H9 (cell line): ENCODE measurements around the gene MAST4. TPM values are rescaled to one million over a fixed set of nuclear protein-coding genes. Genes with fewer than 3 reads are reported as not detected.

ENCODE experiments used
- DNase-seq: peaks from one replicate; pipeline ENCODE4 v3.0.0-alpha.2; 2017
- H2AFZ ChIP-seq: one replicate; pipeline ENCODE4 v1.6.1; 2013; ENCODE audit warnings: mild to moderate bottlenecking, low read length, control low read depth, moderate library complexity
- H2AK5ac ChIP-seq: 2 replicates; pipeline ENCODE4 v1.6.1; 2013; ENCODE audit warnings: low read length, control low read depth, mixed read lengths; ENCODE audit not compliant: insufficient read length
- H2BK120ac ChIP-seq: one replicate; pipeline ENCODE4 v1.6.1; 2013; ENCODE audit warnings: low read depth, mild to moderate bottlenecking, low read length, control low read depth, inconsistent platforms; ENCODE audit not compliant: poor library complexity, severe bottlenecking
- H2BK12ac ChIP-seq: 2 replicates; pipeline ENCODE4 v1.6.1; 2013; ENCODE audit warnings: low read length, control low read depth, mixed read lengths, low read depth; ENCODE audit not compliant: insufficient read length
- H2BK15ac ChIP-seq: 2 replicates; pipeline ENCODE4 v1.6.1; 2013; ENCODE audit warnings: low read depth, low read length, control low read depth
- H2BK20ac ChIP-seq: one replicate; pipeline ENCODE4 v1.6.1; 2013; ENCODE audit warnings: low read depth, mild to moderate bottlenecking, low read length, control low read depth, inconsistent platforms; ENCODE audit not compliant: poor library complexity, severe bottlenecking
- H2BK5ac ChIP-seq: 2 replicates; pipeline ENCODE4 v1.6.1; 2013; ENCODE audit warnings: low read length, control low read depth, mixed read lengths; ENCODE audit not compliant: insufficient read length
- H3K14ac ChIP-seq: 2 replicates; pipeline ENCODE4 v1.6.1; 2013; ENCODE audit warnings: low read length, control low read depth; ENCODE audit not compliant: insufficient read depth
- H3K18ac ChIP-seq: 2 replicates; pipeline ENCODE4 v1.6.1; 2013; ENCODE audit warnings: low read depth, mild to moderate bottlenecking, mixed read lengths, low read length, control low read depth; ENCODE audit not compliant: insufficient read length
- H3K23ac ChIP-seq: 2 replicates; pipeline ENCODE4 v1.6.1; 2013; ENCODE audit warnings: low read length, control low read depth, mixed read lengths, low read depth; ENCODE audit not compliant: insufficient read length
- H3K23me2 ChIP-seq: 2 replicates; pipeline ENCODE4 v1.6.1; 2013; ENCODE audit warnings: low read depth, mild to moderate bottlenecking, mixed read lengths, low read length, control low read depth; ENCODE audit not compliant: insufficient read length, poor library complexity, severe bottlenecking
- H3K27ac ChIP-seq: 2 replicates; pipeline ENCODE4 v1.5.1; 2013; ENCODE audit warnings: low read length, control low read depth, mixed read lengths, low read depth; ENCODE audit not compliant: insufficient read length
- H3K27me3 ChIP-seq: 2 replicates; pipeline ENCODE4 v1.6.1; 2013; ENCODE audit warnings: low read length, control low read depth, inconsistent platforms; ENCODE audit not compliant: insufficient read depth
- H3K4ac ChIP-seq: 2 replicates; pipeline ENCODE4 v1.6.1; 2013; ENCODE audit warnings: low read depth, mild to moderate bottlenecking, control low read depth, inconsistent platforms, low read length, moderate library complexity
- H3K4me1 ChIP-seq: 2 replicates; pipeline ENCODE4 v1.6.1; 2013; ENCODE audit warnings: low read length, control low read depth, inconsistent platforms; ENCODE audit not compliant: insufficient read depth
- H3K4me2 ChIP-seq: 2 replicates; pipeline ENCODE4 v1.6.1; 2013; ENCODE audit warnings: low read length, control low read depth, mixed read lengths; ENCODE audit not compliant: insufficient read length, insufficient read depth
- H3K56ac ChIP-seq: 2 replicates; pipeline ENCODE4 v1.6.1; 2013; ENCODE audit warnings: low read depth, mild to moderate bottlenecking, mixed read lengths, low read length, control low read depth; ENCODE audit not compliant: insufficient read length
- H3K79me1 ChIP-seq: 2 replicates; pipeline ENCODE4 v1.6.1; 2013; ENCODE audit warnings: low read depth, mild to moderate bottlenecking, moderate library complexity, low read length, control low read depth, inconsistent platforms; ENCODE audit not compliant: insufficient read depth, poor library complexity, severe bottlenecking
- H3K79me2 ChIP-seq: 2 replicates; pipeline ENCODE4 v1.6.1; 2013; ENCODE audit warnings: low read length, control low read depth, inconsistent platforms; ENCODE audit not compliant: insufficient read depth
- H3K9ac ChIP-seq: 2 replicates; pipeline ENCODE4 v1.6.1; 2013; ENCODE audit warnings: low read length, control low read depth, mixed read lengths; ENCODE audit not compliant: insufficient read length; ENCODE audit errors: extremely low read depth
- H3K9me3 ChIP-seq: one replicate; pipeline ENCODE4 v1.6.1; 2013; ENCODE audit warnings: low read depth, low read length, inconsistent platforms; ENCODE audit not compliant: control insufficient read depth
- H3T11ph ChIP-seq: one replicate; pipeline ENCODE4 v1.6.1; 2013; ENCODE audit warnings: mild to moderate bottlenecking, low read length, control low read depth, inconsistent platforms
- H4K20me1 ChIP-seq: one replicate; pipeline ENCODE4 v1.6.1; 2013; ENCODE audit not compliant: control insufficient read depth, insufficient read length, insufficient read depth
- H4K5ac ChIP-seq: 2 replicates; pipeline ENCODE4 v1.6.1; 2013; ENCODE audit warnings: low read depth, mild to moderate bottlenecking, mixed read lengths, low read length, control low read depth; ENCODE audit not compliant: insufficient read length
- H4K8ac ChIP-seq: replicated peaks from 2 replicates; pipeline ENCODE4 v1.6.1; 2013; ENCODE audit warnings: low read length, control low read depth, mixed read lengths, low read depth; ENCODE audit not compliant: insufficient read length
- H4K91ac ChIP-seq: 2 replicates; pipeline ENCODE4 v1.6.1; 2013; ENCODE audit warnings: low read depth, mild to moderate bottlenecking, moderate library complexity, mixed read lengths, low read length, control low read depth; ENCODE audit not compliant: insufficient read length
- H3K27ac Mint-ChIP-seq, 3 experiments: 2 replicates in 2 of 3; 3 replicates in 1 of 3; pipeline ENCODE4 v1.8.0; 2020 to 2021; ENCODE audit warnings: mixed read lengths in 3 of 3, mild to moderate bottlenecking in 1 of 3, moderate library complexity in 1 of 3
- H3K27me3 Mint-ChIP-seq: 2 replicates; pipeline ENCODE4 v1.8.0; 2021; ENCODE audit warnings: low read depth, mild to moderate bottlenecking, moderate library complexity, mixed read lengths
- H3K36me3 Mint-ChIP-seq, 3 experiments: 2 replicates in 2 of 3; 3 replicates in 1 of 3; pipeline ENCODE4 v1.8.0; 2020 to 2021; ENCODE audit warnings: low read depth in 3 of 3, mixed read lengths in 3 of 3; ENCODE audit not compliant: insufficient read depth in 1 of 3
- H3K4me1 Mint-ChIP-seq, 2 experiments: 2 replicates each; pipeline ENCODE4 v1.8.0; 2020; ENCODE audit warnings: mixed read lengths in 2 of 2
- H3K4me3 Mint-ChIP-seq, 2 experiments: 2 replicates in 1 of 2; 3 replicates in 1 of 2; pipeline ENCODE4 v1.8.0; 2020 to 2021; ENCODE audit warnings: mild to moderate bottlenecking in 2 of 2, mixed read lengths in 2 of 2, moderate library complexity in 1 of 2
- H3K9me3 Mint-ChIP-seq, 2 experiments: 2 replicates in 1 of 2; 3 replicates in 1 of 2; pipeline ENCODE4 v1.8.0; 2020; ENCODE audit warnings: mild to moderate bottlenecking in 2 of 2, mixed read lengths in 2 of 2, moderate library complexity in 1 of 2
- WGBS: extraction: QIAGEN DNeasy Blood & Tissue Kit; methylation state at CpG from one replicate; pipeline ENCODE4 v1.1.7; 2013; ENCODE audit warnings: missing lambda C conversion rate, low lambda C conversion rate, mixed read lengths; ENCODE audit not compliant: insufficient read length; ENCODE audit errors: extremely low coverage; 5-methylcytosine and 5-hydroxymethylcytosine counted together
- total RNA-seq: library from RNA; stranded (reverse); gene quantifications from 2 replicates; pipeline ENCODE4 v1.2.1, GENCODE V29; 2021
- TF ChIP-seq, protein P1 (sequence below): fragments of 200-600 bp; sonication (generic); conservative IDR thresholded peaks from 3 replicates; pipeline ENCODE4 v1.8.0; 2021; ENCODE audit warnings: antibody characterized with exemption, mild to moderate bottlenecking

Gene MAST4
- total RNA-seq, 1 experiment from 2014 or later = 3.7 TPM

DNA sequence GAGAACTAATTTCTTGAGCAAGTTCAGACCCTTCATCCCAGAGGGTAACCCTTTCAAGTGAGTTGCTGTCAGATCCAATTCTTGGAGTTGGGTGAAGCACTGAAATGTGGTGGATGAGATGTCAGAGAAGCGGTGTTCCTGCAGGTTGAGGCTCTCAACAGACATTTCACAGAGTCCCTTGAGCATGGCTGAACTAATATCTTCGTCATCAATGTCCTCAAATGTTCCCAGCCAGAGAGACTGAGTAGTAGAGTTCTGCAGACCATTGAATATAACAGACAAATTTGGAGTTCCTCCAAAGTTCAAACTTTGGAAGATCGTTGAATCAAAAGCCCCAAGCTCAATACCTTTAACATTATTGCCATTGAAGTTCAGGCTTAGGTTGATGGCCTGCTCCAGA lies 587.7 kb downstream of the MAST4 start:
- Histone ChIP-seq H3K27me3 (no peaks in the 10 kb centered on the region), H3K18ac (no peak overlapping the region), H2BK15ac (no peak overlapping the region), H3K79me2 (no peaks in the 10 kb centered on the region), H4K20me1 (no peaks in the 10 kb centered on the region), H3K9me3 (no peaks in the 10 kb centered on the region), H2AK5ac (no peak overlapping the region), H3K27ac (no peak overlapping the region), H4K8ac (no peak overlapping the region), H2AFZ (no peak overlapping the region), H2BK12ac (no peak overlapping the region), H3K4me1 (no peaks in the 10 kb centered on the region; the same call in 1 of the 2 replicates), H2BK20ac (no peak overlapping the region), H3K9ac (no peak overlapping the region), H4K5ac (no peak overlapping the region), H3K14ac (no peak overlapping the region), H2BK5ac (no peak overlapping the region), H4K91ac (no peak overlapping the region), H3K23me2 (no peaks in the 10 kb centered on the region), H2BK120ac (no peak overlapping the region), H3K4ac (no peak overlapping the region), H3K23ac (no peak overlapping the region), H3K56ac (no peak overlapping the region), H3K79me1 (no peaks in the 10 kb centered on the region), H3K4me2 (no peak overlapping the region), H3T11ph (no peak overlapping the region)
- no CpG with 5 or more reads among the region's 3 CpGs for WGBS
- no peak for DNase-seq
- TF ChIP-seq, protein P1, sequence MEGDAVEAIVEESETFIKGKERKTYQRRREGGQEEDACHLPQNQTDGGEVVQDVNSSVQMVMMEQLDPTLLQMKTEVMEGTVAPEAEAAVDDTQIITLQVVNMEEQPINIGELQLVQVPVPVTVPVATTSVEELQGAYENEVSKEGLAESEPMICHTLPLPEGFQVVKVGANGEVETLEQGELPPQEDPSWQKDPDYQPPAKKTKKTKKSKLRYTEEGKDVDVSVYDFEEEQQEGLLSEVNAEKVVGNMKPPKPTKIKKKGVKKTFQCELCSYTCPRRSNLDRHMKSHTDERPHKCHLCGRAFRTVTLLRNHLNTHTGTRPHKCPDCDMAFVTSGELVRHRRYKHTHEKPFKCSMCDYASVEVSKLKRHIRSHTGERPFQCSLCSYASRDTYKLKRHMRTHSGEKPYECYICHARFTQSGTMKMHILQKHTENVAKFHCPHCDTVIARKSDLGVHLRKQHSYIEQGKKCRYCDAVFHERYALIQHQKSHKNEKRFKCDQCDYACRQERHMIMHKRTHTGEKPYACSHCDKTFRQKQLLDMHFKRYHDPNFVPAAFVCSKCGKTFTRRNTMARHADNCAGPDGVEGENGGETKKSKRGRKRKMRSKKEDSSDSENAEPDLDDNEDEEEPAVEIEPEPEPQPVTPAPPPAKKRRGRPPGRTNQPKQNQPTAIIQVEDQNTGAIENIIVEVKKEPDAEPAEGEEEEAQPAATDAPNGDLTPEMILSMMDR = no peak
- peaks cover 0 to 2% of the 10 kb centered on the region in 2 experiments; a peak in 2 of 5 replicates for H3K9me3 Mint-ChIP-seq
- no peak overlapping the region for H3K27ac Mint-ChIP-seq
- H3K36me3 Mint-ChIP-seq = peaks cover 0 to 5% (median 0%) of the 10 kb centered on the region in 3 experiments; a peak in 2 of 7 replicates
- no peak overlapping the region for H3K4me3 Mint-ChIP-seq
- H3K4me1 Mint-ChIP-seq = peaks cover 25% of the 10 kb centered on the region in 2 experiments
- peaks cover 11% of the 10 kb centered on the region for H3K27me3 Mint-ChIP-seq
